HTR-8/SVneo (cell line): ENCODE data around the gene DPYSL4.

Source experiments
- DNase-seq: peaks from one replicate; pipeline ENCODE4 v3.0.0; 2011; ENCODE audit warnings: low spot score, mixed read lengths; ENCODE audit not compliant: insufficient read length
- FAIRE-seq: peaks from 2 replicates; lab custom pipeline; 2011; peaks lifted over from hg19 to GRCh38; lab: Jason Lieb, UNC

Gene DPYSL4

DNA sequence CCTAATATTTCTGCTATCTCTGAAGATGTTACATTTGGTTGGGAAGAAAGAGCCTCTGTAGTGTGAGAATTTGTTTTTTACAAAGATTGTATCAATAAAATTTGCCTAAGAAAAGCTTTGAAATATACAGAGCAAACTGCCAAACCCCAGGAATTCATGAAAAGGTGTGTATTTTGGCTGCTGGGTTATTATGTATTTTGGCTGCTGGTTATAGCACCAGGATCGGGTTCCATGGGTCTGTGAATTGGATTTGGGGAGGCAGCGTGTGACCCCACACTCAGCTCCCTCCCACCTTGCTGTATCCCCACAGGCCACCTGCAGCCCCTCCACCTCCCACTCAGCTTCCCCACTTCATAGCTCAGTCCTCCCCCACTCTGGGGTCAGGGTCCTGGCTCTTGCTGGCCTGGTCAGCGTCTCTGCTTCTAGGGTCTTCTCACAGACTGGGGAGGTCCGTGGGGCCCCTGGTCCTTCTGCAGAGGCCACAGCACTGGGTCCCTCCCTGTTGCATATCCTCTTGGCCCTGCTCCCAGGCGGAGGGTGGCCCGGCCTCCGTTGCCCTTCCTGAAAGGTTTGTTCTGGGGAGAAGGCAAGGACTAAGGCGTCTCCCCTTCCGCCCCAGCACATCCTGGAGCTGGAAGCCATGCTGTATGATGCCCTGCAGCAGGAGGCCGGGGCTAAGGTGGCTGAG, 24.0 kb upstream of the DPYSL4 start:
- DNase-seq, result no peak
- no peak for FAIRE-seq

DNA sequence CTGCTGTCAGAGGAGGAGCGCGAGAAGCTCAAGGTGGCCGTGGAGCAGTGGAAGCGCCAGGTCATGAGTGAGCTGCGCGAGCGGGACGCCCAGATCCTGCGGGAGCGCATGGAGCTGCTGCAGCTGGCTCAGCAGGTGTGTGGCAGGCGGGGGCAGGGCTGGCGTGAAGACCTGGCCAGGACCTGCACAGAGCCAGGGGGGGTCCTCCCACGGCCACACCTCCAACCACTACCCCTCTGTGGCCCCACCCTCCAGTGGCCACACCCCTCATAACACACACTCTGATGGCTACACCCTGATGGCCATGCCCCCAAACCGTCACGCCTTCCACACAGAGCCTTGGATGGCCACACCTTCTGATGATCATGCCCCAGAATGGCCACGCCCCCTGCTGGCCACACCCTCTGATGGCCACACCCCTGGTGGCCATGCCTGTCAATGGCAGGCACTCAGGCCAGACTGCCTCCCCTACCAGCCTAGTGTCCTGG, 23.4 kb upstream of the DPYSL4 start:
- FAIRE-seq (no peak), DNase-seq (peak; percentile 25)

- DNase-seq (no peak), FAIRE-seq (no peak)
These were observed 22.8 kb upstream of the DPYSL4 start for GRCh38 chr10:132163826-132164515.

DNA sequence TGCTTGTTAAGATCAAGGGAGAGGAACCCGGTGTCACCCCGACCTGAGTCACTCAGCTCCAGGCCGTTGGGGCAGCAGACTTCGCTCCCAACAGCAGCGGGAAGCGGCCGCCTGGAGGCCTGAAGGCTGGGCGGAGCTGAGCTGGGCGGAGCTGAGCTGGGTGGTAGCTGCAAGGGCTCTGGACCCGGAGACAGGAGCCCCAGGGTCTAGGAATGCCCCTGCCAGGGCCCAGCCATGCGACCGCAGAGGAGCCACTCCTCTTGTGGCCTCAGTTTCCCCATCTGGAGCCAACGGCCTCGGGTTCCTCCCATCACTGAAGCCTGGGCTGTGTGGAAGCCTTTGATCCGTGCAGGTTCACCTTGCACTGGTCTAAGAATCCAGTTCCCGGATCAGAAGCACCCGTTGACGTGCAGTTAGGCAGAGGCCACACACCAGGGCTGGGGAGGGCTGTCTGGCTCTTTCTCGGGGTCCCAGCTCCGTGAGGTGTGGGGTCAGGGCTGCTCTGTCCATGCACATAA, 21.9 kb upstream of the DPYSL4 start:
- no peak for FAIRE-seq
- no peak for DNase-seq

DNA sequence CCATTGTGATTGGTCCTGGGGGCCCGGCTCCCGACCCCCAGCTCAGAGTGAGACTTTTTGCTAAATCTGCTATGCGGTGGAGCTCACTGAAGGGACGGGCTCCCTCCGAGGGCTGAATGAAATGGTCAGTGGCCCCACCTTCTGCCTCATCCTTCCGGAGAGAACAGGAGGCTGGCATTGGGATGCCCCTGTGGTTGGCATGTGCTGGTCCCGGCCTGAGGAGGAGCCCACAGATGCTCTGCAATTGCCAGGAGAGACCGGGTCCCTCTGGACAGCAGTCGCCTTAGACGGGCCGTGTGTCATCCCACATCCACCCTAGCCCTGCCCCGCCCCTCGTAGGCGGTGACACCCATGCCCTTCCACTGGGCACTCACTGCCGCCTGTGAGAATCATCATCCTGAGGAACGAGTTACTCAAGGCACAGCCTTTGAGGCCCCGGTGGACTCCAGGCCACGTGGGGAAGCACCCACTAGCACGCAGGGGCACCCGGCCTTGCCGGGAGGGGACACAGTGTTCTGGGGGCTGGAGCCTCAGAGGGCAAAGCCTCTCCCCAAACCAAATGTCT, 21.2 kb upstream of the DPYSL4 start:
- DNase-seq (no peak), FAIRE-seq (no peak)

DNA sequence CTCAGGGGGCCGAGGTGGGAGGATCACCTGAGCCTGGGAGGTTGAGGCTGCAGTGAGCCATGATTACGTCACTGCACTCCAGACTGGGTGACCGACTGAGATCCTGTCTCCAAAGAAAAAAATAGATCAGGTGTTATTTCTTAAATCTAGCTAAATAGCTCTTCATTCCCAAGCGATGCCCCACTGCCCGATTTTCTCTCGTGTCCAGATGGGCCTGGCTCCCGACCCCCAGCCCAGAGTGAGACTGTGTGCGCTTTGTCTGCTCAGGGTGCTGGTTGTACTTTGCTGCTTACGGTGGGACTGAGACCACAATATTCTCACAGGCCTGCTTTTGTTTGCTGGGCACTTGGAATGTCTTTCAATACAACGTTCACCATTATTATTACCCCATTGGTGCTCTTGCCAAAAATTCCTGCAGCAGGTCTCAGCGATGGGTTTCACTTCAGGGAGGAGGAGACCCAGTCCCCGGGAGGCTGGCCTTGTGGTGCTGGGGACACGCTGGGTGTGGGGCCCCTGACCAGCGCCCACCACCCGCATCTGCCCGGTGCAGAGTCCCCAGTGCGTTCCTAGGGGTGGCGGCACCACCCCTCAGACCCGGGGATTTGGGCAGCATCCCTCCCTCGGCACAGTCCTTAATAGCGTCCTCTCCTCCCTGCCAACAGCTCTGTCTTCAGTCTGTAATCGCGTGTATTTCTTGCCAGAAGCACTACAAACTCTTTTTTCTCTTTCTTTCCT, 20.4 kb upstream of the DPYSL4 start:
- no peak for FAIRE-seq
- no peak for DNase-seq

GRCh38 chr10:132167041-132167674, 19.6 kb upstream of the DPYSL4 start:
- DNase-seq (no peak), FAIRE-seq (no peak)

DNA sequence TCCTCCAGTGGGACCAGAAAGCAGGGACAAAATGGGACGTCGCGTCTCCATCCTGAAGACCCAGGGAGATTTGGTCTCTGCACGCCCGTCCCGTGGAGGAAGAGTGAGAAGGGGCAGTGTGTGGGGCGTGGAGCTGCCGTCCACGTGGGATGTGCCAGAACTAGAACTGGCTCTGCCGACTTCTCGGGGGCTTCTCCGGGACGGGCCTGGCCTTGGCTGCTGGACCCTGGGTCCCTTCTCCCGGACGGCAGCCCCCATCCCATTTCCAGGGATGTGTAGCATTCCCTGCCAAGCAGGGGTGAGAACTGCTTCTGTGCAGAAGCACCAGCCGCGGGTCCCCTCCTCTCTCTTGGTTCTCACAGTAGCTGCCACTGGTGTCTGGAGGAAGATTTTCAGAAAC, 18.8 kb upstream of the DPYSL4 start:
- no peak for FAIRE-seq
- DNase-seq, result no peak

DNA sequence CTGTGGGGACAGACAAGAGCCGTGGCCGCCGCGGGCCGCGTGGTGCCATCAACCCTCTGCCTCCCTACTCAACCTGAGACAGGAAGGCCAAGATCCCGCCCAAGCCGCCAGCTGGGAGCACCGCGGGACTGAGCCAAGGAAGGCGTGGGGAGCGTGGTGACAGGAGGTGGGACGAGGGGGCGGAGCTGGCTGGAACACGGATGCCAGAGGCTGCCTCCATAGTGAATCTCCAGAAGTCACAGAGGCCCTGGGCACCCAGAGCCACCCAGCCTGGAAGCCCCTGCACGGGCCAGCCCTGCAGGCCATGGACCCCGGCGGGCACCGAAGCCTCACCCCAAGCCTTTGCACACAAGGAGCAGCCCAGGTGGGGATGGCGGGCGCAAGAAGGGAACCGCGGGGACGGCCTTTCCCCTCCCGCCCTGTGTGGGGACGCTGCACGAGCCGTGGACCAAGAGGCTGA, 18.1 kb upstream of the DPYSL4 start:
- FAIRE-seq, result no peak
- no peak for DNase-seq

DNA sequence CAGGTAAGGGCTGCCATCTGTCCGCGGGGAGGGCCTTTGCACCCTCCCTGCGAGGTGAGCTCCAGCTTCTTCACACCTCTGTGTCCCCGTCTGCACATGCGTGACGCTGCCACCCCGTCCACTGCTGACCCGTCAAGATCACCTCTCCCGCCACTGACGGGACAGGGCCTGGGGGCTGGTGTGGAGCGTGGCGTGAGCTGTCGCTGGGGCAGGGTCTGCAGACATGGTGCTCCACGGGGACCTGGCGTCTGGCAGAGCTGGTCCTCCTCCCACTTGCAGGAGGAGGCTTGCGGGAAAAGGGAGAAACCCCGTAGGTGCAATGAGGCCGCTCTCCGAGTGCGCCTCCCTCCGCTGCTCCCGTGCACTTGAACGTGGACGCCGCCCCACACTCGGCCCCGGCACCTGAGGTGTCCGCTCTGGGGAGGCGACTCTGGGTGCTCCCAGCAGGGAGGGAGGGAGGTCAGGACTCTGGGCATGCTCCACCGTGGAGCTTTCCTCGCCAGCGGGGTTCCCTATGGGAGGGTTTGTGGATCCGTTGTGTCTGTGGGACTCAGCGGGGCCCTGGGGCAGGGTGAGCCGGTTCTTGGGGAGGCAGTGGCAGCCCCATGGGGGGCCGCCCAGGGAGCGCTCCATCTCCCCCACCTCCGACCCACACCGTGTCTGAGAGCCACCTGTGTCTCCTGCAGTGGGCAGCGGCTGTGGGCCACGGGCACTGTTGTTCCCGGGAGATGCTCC, 17.6 kb upstream of the DPYSL4 start:
- DNase-seq, result no peak
- no peak for FAIRE-seq

- DNase-seq (no peak), FAIRE-seq (no peak)
These were observed 16.8 kb upstream of the DPYSL4 start for GRCh38 chr10:132169766-132170560.

DNA sequence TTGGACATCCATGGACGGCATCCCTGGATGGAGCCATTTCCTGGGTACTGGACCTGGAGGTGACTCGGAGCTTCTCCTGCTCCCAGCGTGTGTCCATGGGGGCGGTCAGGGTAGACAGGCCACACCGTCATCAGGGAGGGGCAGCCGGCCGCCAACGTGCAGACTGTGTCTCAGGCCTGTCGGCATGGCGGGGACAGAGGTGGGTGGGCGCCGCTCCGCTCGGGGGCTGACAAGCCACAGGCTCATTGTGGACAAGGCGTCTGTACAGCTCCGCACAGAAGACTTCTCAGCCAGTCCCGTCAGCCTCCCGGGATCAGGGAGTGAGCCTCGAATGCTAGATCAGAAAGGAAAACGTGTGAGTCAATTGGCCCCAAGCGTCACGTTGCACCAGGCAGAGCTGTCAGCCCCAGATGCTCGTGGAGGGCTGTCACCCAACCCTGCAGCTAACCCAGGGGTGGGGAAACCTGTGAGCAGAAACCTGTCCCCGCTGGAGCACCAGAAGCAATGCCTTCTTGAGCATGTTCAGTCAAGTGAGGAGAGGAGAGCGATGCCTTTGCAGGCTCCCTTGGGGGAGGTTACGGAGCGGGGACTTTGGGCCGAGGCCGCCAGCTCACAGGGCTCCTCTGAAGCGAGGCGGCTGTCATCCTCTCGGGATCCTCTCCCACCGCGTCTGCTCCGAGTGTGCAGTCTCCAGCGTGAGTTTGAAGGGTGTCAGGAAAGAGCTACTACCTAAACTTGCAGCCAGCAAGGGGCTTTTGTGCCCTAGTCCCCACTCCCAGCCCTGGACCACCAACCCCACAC, 16.0 kb upstream of the DPYSL4 start:
- no peak for DNase-seq
- no peak for FAIRE-seq

DNA sequence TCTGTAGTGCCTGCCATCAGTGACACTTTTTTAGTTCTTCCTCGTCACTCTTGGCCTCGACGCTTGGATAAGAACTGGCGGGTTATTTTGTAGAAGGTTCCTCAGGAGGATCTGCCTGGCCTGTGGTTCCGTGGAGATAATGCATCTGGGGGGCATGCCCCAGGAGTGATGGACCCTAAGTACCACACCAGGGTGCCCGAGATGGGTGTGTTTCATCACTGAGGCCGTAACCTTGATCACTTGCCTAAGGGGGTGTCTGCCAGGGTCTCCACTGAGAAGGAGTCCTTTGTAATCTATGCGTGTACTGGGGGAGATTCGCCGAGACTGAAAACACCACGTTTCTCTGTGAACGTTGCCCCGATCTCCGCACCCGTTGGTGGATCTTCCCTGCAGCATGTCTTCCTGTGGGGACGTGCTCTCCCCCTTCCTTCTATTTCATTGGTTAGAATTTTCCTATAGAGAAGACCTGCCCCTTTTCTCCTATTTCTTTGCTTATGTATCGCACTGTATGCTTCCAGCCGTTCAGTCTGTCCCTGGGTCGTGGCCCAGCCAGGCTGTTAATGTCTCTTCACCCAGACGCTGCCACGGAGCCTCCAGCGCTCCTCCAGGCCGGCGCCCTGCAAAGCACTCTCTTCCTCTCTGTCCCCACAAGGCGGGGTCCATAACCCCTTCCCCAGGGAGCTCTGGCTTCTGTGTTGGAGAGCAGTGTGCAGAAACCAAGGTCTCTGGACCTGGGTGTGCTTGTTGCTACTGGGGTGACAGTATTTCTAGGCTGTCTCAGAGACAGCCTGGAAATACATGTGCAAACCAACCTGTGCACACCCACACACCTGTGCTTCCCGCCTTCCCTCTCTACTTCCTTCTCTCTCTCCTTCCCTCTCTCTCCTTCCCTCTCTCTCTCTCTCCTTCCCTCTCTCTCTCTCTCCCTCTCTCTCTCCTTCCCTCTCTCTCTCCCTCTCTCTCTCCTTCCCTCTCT, 14.4 kb upstream of the DPYSL4 start:
- DNase-seq, result no peak
- FAIRE-seq, result no peak

GRCh38 chr10:132173185-132173584, 13.6 kb upstream of the DPYSL4 start:
- FAIRE-seq (no peak), DNase-seq (no peak)

DNA sequence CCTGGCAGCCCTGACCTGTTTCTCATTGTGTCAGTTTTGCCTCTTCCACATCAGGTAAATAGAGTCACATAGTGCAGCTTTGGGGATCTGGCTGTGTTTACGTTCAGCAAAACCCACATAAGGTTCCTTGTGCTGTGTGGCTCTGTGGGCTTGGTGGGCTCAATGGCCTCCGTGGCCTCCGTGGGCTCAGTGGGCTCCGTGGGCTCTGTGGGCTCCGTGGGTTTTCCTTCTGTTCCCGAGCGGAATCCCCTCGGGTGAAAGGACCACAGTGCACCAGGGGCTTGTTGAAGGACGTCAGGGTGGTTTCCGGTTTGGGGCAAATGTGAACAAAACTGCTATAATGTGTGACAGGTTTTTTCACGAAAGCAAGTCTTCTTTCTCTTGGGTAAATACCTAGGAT, 12.5 kb upstream of the DPYSL4 start:
- FAIRE-seq, result no peak
- DNase-seq, result no peak

DNA sequence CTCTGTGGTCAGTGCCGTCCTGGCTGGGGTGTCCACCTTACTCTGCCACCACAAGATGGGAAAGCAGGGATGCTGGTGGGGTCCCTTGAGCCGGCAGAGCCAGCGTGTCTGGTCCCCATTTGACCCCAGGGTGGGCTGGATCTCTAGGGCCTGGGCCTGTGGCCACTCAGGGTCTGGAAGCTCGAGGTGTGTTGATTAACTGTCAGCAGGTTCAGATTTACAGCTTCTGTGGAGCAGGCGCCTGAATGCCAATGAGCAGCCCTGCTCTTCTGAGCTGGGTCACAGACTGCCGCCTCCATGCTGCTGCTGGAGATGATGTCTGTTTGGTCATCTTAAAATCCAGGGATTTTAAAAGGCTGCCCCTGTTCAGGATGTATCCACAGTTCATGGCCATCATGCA, 11.3 kb upstream of the DPYSL4 start:
- no peak for DNase-seq
- no peak for FAIRE-seq
